Measurements from ENCODE around the gene ABHD6.
"Not testable (repeated sequence)": the region's sequence is repeated elsewhere in the genome, so short reads cannot be mapped to it uniquely, and the experiment has no call there.

Gene ABHD6

GRCh38 chr3:58269356-58269755 lies 31.8 kb downstream of the ABHD6 start:
- TF ChIP-seq NFRKB (IDR thresholded peaks at IDR 0.05) = no peak
- TF ChIP-seq ZNF384 (IDR thresholded peaks at IDR 0.05) = no peak
- no peak for TF ChIP-seq FOXA1 (IDR thresholded peaks at IDR 0.05)
- TF ChIP-seq LEF1 (IDR thresholded peaks at IDR 0.05; ENCODE audit: borderline replicate concordance) = no peak
- TF ChIP-seq SP1 (IDR thresholded peaks at IDR 0.05) = no peak
- TF ChIP-seq ARNT (IDR thresholded peaks at IDR 0.05) = no peak
- TF ChIP-seq TARDBP (IDR thresholded peaks at IDR 0.05) = no peak
- TF ChIP-seq CTBP1 (IDR thresholded peaks at IDR 0.05; ENCODE audit: borderline replicate concordance) = no peak
- no peak for TF ChIP-seq BHLHE40 (IDR thresholded peaks at IDR 0.05; ENCODE audit: borderline replicate concordance)
- TF ChIP-seq PKNOX1 (IDR thresholded peaks at IDR 0.05) = no peak
- TF ChIP-seq SUZ12 (IDR thresholded peaks at IDR 0.05) = no peak
- no peak for TF ChIP-seq FOXK2 (IDR thresholded peaks at IDR 0.05)
- no peak for TF ChIP-seq HDGF (IDR thresholded peaks at IDR 0.05; ENCODE audit: borderline replicate concordance)
- TF ChIP-seq ELF4 (IDR thresholded peaks at IDR 0.05) = no peak
- no peak for TF ChIP-seq L3MBTL2 (conservative IDR thresholded peaks at IDR 0.05)
- TF ChIP-seq FOXM1 (IDR thresholded peaks at IDR 0.05; ENCODE audit: borderline replicate concordance) = no peak
- POLR2A ChIA-PET = no interaction called here
- no peak for DNase-seq (ENCODE audit: extremely low spot score)
- CTCF ChIA-PET = no interaction called here

- ChIA-PET CTCF (no interaction called here), POLR2A (interaction anchor here (1.0 kb wide), 1 partner anchor 32 kb away, joined by 4 read pairs; no protein-coding TSS in a partner anchor)
- no peak for TF ChIP-seq HDGF (IDR thresholded peaks at IDR 0.05; ENCODE audit: borderline replicate concordance)
- no peak for DNase-seq (ENCODE audit: extremely low spot score)
Observed at GRCh38 chr3:58270485-58270884, 32.9 kb downstream of the ABHD6 start.

- no peak for DNase-seq (ENCODE audit: extremely low spot score)
- ChIA-PET POLR2A (no interaction called here), CTCF (no interaction called here)
- TF ChIP-seq CTBP1 (IDR thresholded peaks at IDR 0.05; ENCODE audit: borderline replicate concordance) (no peak), ARNT (IDR thresholded peaks at IDR 0.05) (no peak), FOXA1 (IDR thresholded peaks at IDR 0.05) (no peak), FOXM1 (IDR thresholded peaks at IDR 0.05; ENCODE audit: borderline replicate concordance) (no peak), LEF1 (IDR thresholded peaks at IDR 0.05; ENCODE audit: borderline replicate concordance) (no peak), NFRKB (IDR thresholded peaks at IDR 0.05) (no peak), BHLHE40 (IDR thresholded peaks at IDR 0.05; ENCODE audit: borderline replicate concordance) (no peak), PKNOX1 (IDR thresholded peaks at IDR 0.05) (no peak), SP1 (IDR thresholded peaks at IDR 0.05) (no peak), SUZ12 (IDR thresholded peaks at IDR 0.05) (no peak), HDGF (IDR thresholded peaks at IDR 0.05; ENCODE audit: borderline replicate concordance) (no peak), FOXK2 (IDR thresholded peaks at IDR 0.05) (no peak), ELF4 (IDR thresholded peaks at IDR 0.05) (no peak), L3MBTL2 (conservative IDR thresholded peaks at IDR 0.05) (no peak), TARDBP (IDR thresholded peaks at IDR 0.05) (no peak), ZNF384 (IDR thresholded peaks at IDR 0.05) (no peak)
Observed at GRCh38 chr3:58271901-58272501, 34.4 kb downstream of the ABHD6 start.

- CTCF ChIA-PET = no interaction called here
- no peak for TF ChIP-seq FOXM1 (IDR thresholded peaks at IDR 0.05; ENCODE audit: borderline replicate concordance)
- no peak for TF ChIP-seq BHLHE40 (IDR thresholded peaks at IDR 0.05; ENCODE audit: borderline replicate concordance)
- TF ChIP-seq LEF1 (IDR thresholded peaks at IDR 0.05; ENCODE audit: borderline replicate concordance) = no peak
- TF ChIP-seq FOXA1 (IDR thresholded peaks at IDR 0.05) = no peak
- TF ChIP-seq SUZ12 (IDR thresholded peaks at IDR 0.05) = no peak
- TF ChIP-seq NFRKB (IDR thresholded peaks at IDR 0.05) = no peak
- no peak for TF ChIP-seq ZNF384 (IDR thresholded peaks at IDR 0.05)
- POLR2A ChIA-PET = no interaction called here
- no peak for DNase-seq (ENCODE audit: extremely low spot score)
Observed at GRCh38 chr3:58272891-58273290, 35.3 kb downstream of the ABHD6 start.

- DNase-seq (ENCODE audit: extremely low spot score); CTCF ChIA-PET; POLR2A ChIA-PET: not testable (repeated sequence)
Observed at GRCh38 chr3:58273362-58273761, 35.8 kb downstream of the ABHD6 start.

- ChIA-PET CTCF (no interaction called here), POLR2A (no interaction called here)
- no peak for DNase-seq (ENCODE audit: extremely low spot score)
- TF ChIP-seq TARDBP (IDR thresholded peaks at IDR 0.05) (no peak), CTBP1 (IDR thresholded peaks at IDR 0.05; ENCODE audit: borderline replicate concordance) (no peak), FOXK2 (IDR thresholded peaks at IDR 0.05) (no peak), PKNOX1 (IDR thresholded peaks at IDR 0.05) (no peak), ARNT (IDR thresholded peaks at IDR 0.05) (no peak), ZNF384 (IDR thresholded peaks at IDR 0.05) (no peak), SUZ12 (IDR thresholded peaks at IDR 0.05) (no peak), L3MBTL2 (conservative IDR thresholded peaks at IDR 0.05) (no peak), SP1 (IDR thresholded peaks at IDR 0.05) (no peak)
Observed at GRCh38 chr3:58274027-58274614, 36.5 kb downstream of the ABHD6 start.

GRCh38 chr3:58281069-58281468 lies 43.5 kb downstream of the ABHD6 start:
- ChIA-PET CTCF (interaction anchor here (0.7 kb wide), 1 partner anchor 23 kb away, joined by 3 read pairs; no protein-coding TSS in a partner anchor), POLR2A (no interaction called here)
- no peak for DNase-seq (ENCODE audit: extremely low spot score)
- TF ChIP-seq NFRKB (IDR thresholded peaks at IDR 0.05) (no peak), HDGF (IDR thresholded peaks at IDR 0.05; ENCODE audit: borderline replicate concordance) (no peak), FOXA1 (IDR thresholded peaks at IDR 0.05) (no peak), SUZ12 (IDR thresholded peaks at IDR 0.05) (no peak), ZNF384 (IDR thresholded peaks at IDR 0.05) (no peak), FOXK2 (IDR thresholded peaks at IDR 0.05) (no peak), BHLHE40 (IDR thresholded peaks at IDR 0.05; ENCODE audit: borderline replicate concordance) (no peak), PKNOX1 (IDR thresholded peaks at IDR 0.05) (no peak), L3MBTL2 (conservative IDR thresholded peaks at IDR 0.05) (no peak), SP1 (IDR thresholded peaks at IDR 0.05) (no peak), FOXM1 (IDR thresholded peaks at IDR 0.05; ENCODE audit: borderline replicate concordance) (no peak), ARNT (IDR thresholded peaks at IDR 0.05) (no peak), CTBP1 (IDR thresholded peaks at IDR 0.05; ENCODE audit: borderline replicate concordance) (no peak), TARDBP (IDR thresholded peaks at IDR 0.05) (no peak), LEF1 (IDR thresholded peaks at IDR 0.05; ENCODE audit: borderline replicate concordance) (no peak)
